Neural cell (in vitro differentiated cells): Measurements from ENCODE around the gene CCL15. TPM values are rescaled to one million over a fixed set of nuclear protein-coding genes. Genes with fewer than 3 reads are reported as not detected.

Experiments
- H2AFZ ChIP-seq: fragments of 200-600, 300-800 bp; sonication (generic), shearing (Covaris generic); 2 replicates; pipeline ENCODE4 v1.6.0; 2014; ENCODE audit warnings: low read depth, mild to moderate bottlenecking, antibody characterized with exemption, low read length, moderate library complexity
- H3F3A ChIP-seq: fragments of 200-600 bp; shearing (Covaris generic); 2 replicates; pipeline ENCODE4 v1.6.1; 2016; ENCODE audit warnings: mild to moderate bottlenecking, moderate library complexity, mixed read lengths, antibody characterized with exemption, low read length; ENCODE audit not compliant: insufficient read depth, poor library complexity, severe bottlenecking
- H3K27ac ChIP-seq: fragments of 200-600, 300-800 bp; sonication (generic), shearing (Covaris generic); 2 replicates; pipeline ENCODE4 v1.5.1; 2014; ENCODE audit warnings: mild to moderate bottlenecking, low read length, moderate library complexity
- H3K27me3 ChIP-seq: fragments of 300-800, 200-600 bp; sonication (generic), shearing (Covaris generic); 2 replicates; pipeline ENCODE4 v1.6.0; 2014; ENCODE audit warnings: mild to moderate bottlenecking, low read depth, low read length, moderate library complexity; ENCODE audit not compliant: insufficient read depth
- H3K36me3 ChIP-seq: fragments of 300-800, 200-600 bp; sonication (generic), shearing (Covaris generic); 2 replicates; pipeline ENCODE4 v1.5.1; 2014; ENCODE audit warnings: mild to moderate bottlenecking, antibody characterized with exemption, low read length, moderate library complexity; ENCODE audit not compliant: insufficient read depth
- H3K4me2 ChIP-seq: fragments of 300-800, 200-600 bp; sonication (generic), shearing (Covaris generic); 2 replicates; pipeline ENCODE4 v1.6.0; 2014; ENCODE audit warnings: mild to moderate bottlenecking, low read length
- H3K4me3 ChIP-seq: fragments of 300-800, 200-600 bp; sonication (generic), shearing (Covaris generic); 2 replicates; pipeline ENCODE4 v1.5.1; 2014; ENCODE audit warnings: mild to moderate bottlenecking, low read length, moderate library complexity
- H3K79me2 ChIP-seq: fragments of 200-600 bp; shearing (Covaris generic); replicated peaks from 2 replicates; pipeline ENCODE4 v1.6.0; 2014; ENCODE audit warnings: mild to moderate bottlenecking, low read length, moderate library complexity; ENCODE audit not compliant: insufficient read depth
- H3K9ac ChIP-seq: fragments of 300-800, 200-600 bp; sonication (generic), shearing (Covaris generic); 2 replicates; pipeline ENCODE4 v1.6.1; 2016; ENCODE audit warnings: mild to moderate bottlenecking, low read length, mixed read lengths
- H3K9me2 ChIP-seq: fragments of 200-600 bp; shearing (Covaris generic); 2 replicates; pipeline ENCODE4 v1.6.1; 2016; ENCODE audit warnings: mild to moderate bottlenecking, low read length, mixed read lengths; ENCODE audit not compliant: insufficient read depth
- H3K9me3 ChIP-seq: fragments of 200-600, 300-800 bp; sonication (generic), shearing (Covaris generic); 2 replicates; pipeline ENCODE4 v1.6.1; 2016; ENCODE audit warnings: mild to moderate bottlenecking, mixed run types, low read length, moderate library complexity, mixed read lengths
- H4K20me1 ChIP-seq: fragments of 200-600 bp; shearing (Covaris generic); 2 replicates; pipeline ENCODE4 v1.6.1; 2016; ENCODE audit warnings: mild to moderate bottlenecking, mixed run types; ENCODE audit not compliant: insufficient read depth
- CTCF ChIP-seq: fragments of 450-650 bp; IDR thresholded peaks from 2 replicates; pipeline ENCODE4 v1.5.1; 2014; ENCODE audit warnings: antibody characterized with exemption, mild to moderate bottlenecking, moderate library complexity; ENCODE audit not compliant: poor library complexity, severe bottlenecking
- EP300 ChIP-seq: fragments of 450-650 bp; conservative IDR thresholded peaks from 2 replicates; pipeline ENCODE4 v1.6.1; 2014; ENCODE audit warnings: antibody characterized with exemption, mild to moderate bottlenecking, moderate library complexity; ENCODE audit not compliant: poor library complexity, severe bottlenecking
- EZH2 ChIP-seq: fragments of 200-600, 300-800 bp; shearing (Covaris generic), sonication (generic); IDR thresholded peaks from 2 replicates; pipeline ENCODE4 v1.6.1; 2014; ENCODE audit warnings: antibody characterized with exemption, low read length, borderline replicate concordance, mild to moderate bottlenecking; ENCODE audit not compliant: insufficient read depth, poor library complexity, severe bottlenecking
- MXI1 ChIP-seq: fragments of 450-650 bp; conservative IDR thresholded peaks from 2 replicates; pipeline ENCODE4 v1.6.1; 2014; ENCODE audit warnings: antibody characterized with exemption, mild to moderate bottlenecking; ENCODE audit not compliant: poor library complexity, severe bottlenecking
- POLR2AphosphoS5 ChIP-seq: IDR thresholded peaks from 2 replicates; pipeline ENCODE4 v1.6.1; 2012
- RAD21 ChIP-seq: fragments of 450-650 bp; conservative IDR thresholded peaks from 2 replicates; pipeline ENCODE4 v1.6.1; 2014; ENCODE audit warnings: antibody characterized with exemption, mild to moderate bottlenecking, moderate library complexity
- SMC3 ChIP-seq: fragments of 450-650 bp; conservative IDR thresholded peaks from 2 replicates; pipeline ENCODE4 v1.6.1; 2014; ENCODE audit warnings: antibody characterized with exemption, mild to moderate bottlenecking, moderate library complexity; ENCODE audit not compliant: poor library complexity
- TAF1 ChIP-seq: IDR thresholded peaks from 2 replicates; pipeline ENCODE4 v1.6.1; 2012; ENCODE audit warnings: low read depth
- polyA plus RNA-seq: library from polyadenylated mRNA; depleted of rRNA; stranded (reverse); fragments of >200 nt; gene quantifications from 2 replicates; pipeline ENCODE4 v1.2.3, GENCODE V29; 2014
- TF ChIP-seq, protein P1 (sequence below): IDR thresholded peaks from 2 replicates; pipeline ENCODE4 v1.6.1; 2012; ENCODE audit warnings: borderline replicate concordance

The CCL15 gene
- polyA plus RNA-seq, 1 donor from 2014 or later, result not detected

DNA sequence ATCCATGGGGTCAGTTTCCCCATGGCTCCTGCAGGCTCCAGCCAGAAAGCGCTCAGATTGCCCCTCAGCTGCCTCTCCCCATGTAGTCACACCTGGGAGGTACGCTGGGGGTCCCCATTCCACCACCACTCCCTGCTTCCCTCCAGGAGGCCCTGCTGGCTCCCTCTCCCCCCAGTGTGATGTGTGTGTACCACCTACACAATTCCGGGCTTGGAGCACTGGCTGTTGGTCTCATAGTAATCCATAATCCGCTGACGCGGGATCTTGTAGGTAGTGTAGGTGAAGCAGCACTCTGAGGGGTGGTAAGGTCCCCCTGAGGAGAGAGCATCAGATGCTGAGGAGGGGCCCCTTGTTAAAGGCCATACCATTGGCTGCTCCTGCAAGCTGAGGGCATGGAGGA, 17.2 kb downstream of the CCL15 start:
- Histone ChIP-seq H3K9me3 (peaks cover 5% of the 10 kb centered on the region), H3K79me2 (no peaks in the 10 kb centered on the region), H3K9ac (no peak overlapping the region), H3K27ac (no peak overlapping the region), H3K4me3 (no peak overlapping the region), H3F3A (no peaks in the 10 kb centered on the region), H3K9me2 (no peaks in the 10 kb centered on the region), H3K36me3 (no peaks in the 10 kb centered on the region), H3K4me2 (no peak overlapping the region), H4K20me1 (no peaks in the 10 kb centered on the region), H2AFZ (no peak overlapping the region), H3K27me3 (no peaks in the 10 kb centered on the region)
- TF ChIP-seq CTCF (no peak), SMC3 (no peak), EP300 (no peak)

GRCh38 chr17:35982409-35983191, 18.8 kb downstream of the CCL15 start:
- H3F3A ChIP-seq, result no peaks in the 10 kb centered on the region
- H3K9ac ChIP-seq, result no peak overlapping the region
- no peaks in the 10 kb centered on the region for H3K36me3 ChIP-seq
- TF ChIP-seq EP300 (no peak), CTCF (no peak), SMC3 (no peak), TAF1 (no peak), EZH2 (no peak), RAD21 (no peak), POLR2AphosphoS5 (no peak), MXI1 (no peak)
- TF ChIP-seq, protein P1, sequence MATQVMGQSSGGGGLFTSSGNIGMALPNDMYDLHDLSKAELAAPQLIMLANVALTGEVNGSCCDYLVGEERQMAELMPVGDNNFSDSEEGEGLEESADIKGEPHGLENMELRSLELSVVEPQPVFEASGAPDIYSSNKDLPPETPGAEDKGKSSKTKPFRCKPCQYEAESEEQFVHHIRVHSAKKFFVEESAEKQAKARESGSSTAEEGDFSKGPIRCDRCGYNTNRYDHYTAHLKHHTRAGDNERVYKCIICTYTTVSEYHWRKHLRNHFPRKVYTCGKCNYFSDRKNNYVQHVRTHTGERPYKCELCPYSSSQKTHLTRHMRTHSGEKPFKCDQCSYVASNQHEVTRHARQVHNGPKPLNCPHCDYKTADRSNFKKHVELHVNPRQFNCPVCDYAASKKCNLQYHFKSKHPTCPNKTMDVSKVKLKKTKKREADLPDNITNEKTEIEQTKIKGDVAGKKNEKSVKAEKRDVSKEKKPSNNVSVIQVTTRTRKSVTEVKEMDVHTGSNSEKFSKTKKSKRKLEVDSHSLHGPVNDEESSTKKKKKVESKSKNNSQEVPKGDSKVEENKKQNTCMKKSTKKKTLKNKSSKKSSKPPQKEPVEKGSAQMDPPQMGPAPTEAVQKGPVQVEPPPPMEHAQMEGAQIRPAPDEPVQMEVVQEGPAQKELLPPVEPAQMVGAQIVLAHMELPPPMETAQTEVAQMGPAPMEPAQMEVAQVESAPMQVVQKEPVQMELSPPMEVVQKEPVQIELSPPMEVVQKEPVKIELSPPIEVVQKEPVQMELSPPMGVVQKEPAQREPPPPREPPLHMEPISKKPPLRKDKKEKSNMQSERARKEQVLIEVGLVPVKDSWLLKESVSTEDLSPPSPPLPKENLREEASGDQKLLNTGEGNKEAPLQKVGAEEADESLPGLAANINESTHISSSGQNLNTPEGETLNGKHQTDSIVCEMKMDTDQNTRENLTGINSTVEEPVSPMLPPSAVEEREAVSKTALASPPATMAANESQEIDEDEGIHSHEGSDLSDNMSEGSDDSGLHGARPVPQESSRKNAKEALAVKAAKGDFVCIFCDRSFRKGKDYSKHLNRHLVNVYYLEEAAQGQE, result no peak
- no peak overlapping the region for H3K4me2 ChIP-seq
- H4K20me1 ChIP-seq, result no peaks in the 10 kb centered on the region
- H3K4me3 ChIP-seq, result no peak overlapping the region
- H3K9me3 ChIP-seq, result no peaks in the 10 kb centered on the region
- H2AFZ ChIP-seq, result no peak overlapping the region
- H3K79me2 ChIP-seq, result no peaks in the 10 kb centered on the region
- no peaks in the 10 kb centered on the region for H3K27me3 ChIP-seq
- H3K27ac ChIP-seq, result no peak overlapping the region
- H3K9me2 ChIP-seq, result no peaks in the 10 kb centered on the region
